Measurements from ENCODE around the gene AMPD3. TPM values are rescaled to one million over a fixed set of nuclear protein-coding genes. Genes with fewer than 3 reads are reported as not detected.

AMPD3 gene
- total and polyA plus RNA-seq, 2 donors (not counting 3 experiments of a cell fraction or from before 2014, with no cell fraction given): 1.4 to 2.5 TPM

DNA sequence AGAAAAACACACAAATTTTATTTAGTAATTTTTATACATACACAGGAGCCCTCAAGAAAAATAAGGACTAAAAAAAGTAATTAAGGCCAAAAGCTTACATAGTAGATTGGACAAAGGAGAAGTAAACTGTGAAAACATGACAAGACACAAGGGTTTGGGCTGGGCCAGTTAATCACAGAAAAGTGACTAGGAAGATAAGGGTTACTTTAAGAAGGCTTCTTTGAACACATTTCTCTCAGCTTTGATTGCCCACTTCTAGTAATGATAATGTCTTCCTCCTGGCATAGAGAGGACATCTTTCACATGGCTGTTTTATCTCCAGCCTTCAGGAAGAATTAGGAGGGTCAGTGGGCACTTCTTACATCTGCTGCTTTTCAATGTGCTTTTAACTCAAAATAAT is 82.5 kb downstream of the AMPD3 start:
- Histone ChIP-seq H3K36me3 (ENCODE audit: control insufficient read depth in 2 of 2, extremely low read depth in 1 of 2, insufficient read depth in 2 of 2, low read length in 2 of 2) (peaks cover 0 to 5% of the 10 kb centered on the region in 2 experiments), H3K9ac (replicated peaks; ENCODE audit: extremely low read depth, insufficient read depth, low read length) (no peak overlapping the region), H3K4me1 (ENCODE audit: control insufficient read depth, extremely low read depth, insufficient read depth, low read length) (peaks cover 10% of the 10 kb centered on the region), H2AFZ (ENCODE audit: low read depth, low read length) (no peak overlapping the region), H3K4me2 (ENCODE audit: insufficient read depth, low read length) (no peak overlapping the region), H4K20me1 (replicated peaks; ENCODE audit: control insufficient read depth, extremely low read depth, insufficient read depth, low read length) (no peaks in the 10 kb centered on the region), H3K27ac (ENCODE audit: insufficient read depth, low read depth, low read length) (no peak overlapping the region), H3K9me1 (replicated peaks; ENCODE audit: control insufficient read depth, extremely low read depth, insufficient read depth, low read length) (no peaks in the 10 kb centered on the region), H3K79me2 (ENCODE audit: control insufficient read depth, insufficient read depth, low read length) (peaks cover 16% of the 10 kb centered on the region), H3K27me3 (ENCODE audit: control insufficient read depth in 2 of 2, insufficient read depth in 2 of 2, low read length in 2 of 2) (no peaks in the 10 kb centered on the region), H3K9me3 (replicated peaks; ENCODE audit: control insufficient read depth, insufficient read depth, low read length) (no peaks in the 10 kb centered on the region), H3K4me3 (replicated peaks in 1 of 3; ENCODE audit: insufficient read depth in 1 of 3, low read depth in 1 of 3, low read length in 3 of 3) (no peak overlapping the region)
- dilution Hi-C loops (cut with MboI; ENCODE audit: extremely low pct_ligation_motif_present, low sequenced_read_pairs) (no loop called here), intact Hi-C loops (cut with micrococcal nuclease) (no loop called here)
- no TSS peak for BruUV-seq (replicated peaks)
- FAIRE-seq (no peak), DNase-seq (ENCODE audit: low read depth, low spot score) (no peak)
- TF ChIP-seq POLR2A (IDR thresholded peaks at IDR 0.05; ENCODE audit: low read depth, low read length): no peak
- no peak for TF ChIP-seq JUN (IDR thresholded peaks at IDR 0.05; ENCODE audit: borderline replicate concordance, insufficient read depth, insufficient read length, low read depth)
- TF ChIP-seq, protein P1, sequence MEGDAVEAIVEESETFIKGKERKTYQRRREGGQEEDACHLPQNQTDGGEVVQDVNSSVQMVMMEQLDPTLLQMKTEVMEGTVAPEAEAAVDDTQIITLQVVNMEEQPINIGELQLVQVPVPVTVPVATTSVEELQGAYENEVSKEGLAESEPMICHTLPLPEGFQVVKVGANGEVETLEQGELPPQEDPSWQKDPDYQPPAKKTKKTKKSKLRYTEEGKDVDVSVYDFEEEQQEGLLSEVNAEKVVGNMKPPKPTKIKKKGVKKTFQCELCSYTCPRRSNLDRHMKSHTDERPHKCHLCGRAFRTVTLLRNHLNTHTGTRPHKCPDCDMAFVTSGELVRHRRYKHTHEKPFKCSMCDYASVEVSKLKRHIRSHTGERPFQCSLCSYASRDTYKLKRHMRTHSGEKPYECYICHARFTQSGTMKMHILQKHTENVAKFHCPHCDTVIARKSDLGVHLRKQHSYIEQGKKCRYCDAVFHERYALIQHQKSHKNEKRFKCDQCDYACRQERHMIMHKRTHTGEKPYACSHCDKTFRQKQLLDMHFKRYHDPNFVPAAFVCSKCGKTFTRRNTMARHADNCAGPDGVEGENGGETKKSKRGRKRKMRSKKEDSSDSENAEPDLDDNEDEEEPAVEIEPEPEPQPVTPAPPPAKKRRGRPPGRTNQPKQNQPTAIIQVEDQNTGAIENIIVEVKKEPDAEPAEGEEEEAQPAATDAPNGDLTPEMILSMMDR (IDR thresholded peaks at IDR 0.05; ENCODE audit: extremely low read depth in 1 of 2, insufficient read depth in 1 of 2, low read depth in 1 of 2, low read length in 2 of 2): no peak
- no peak for TF ChIP-seq FOS (IDR thresholded peaks at IDR 0.05; ENCODE audit: borderline replicate concordance, insufficient read depth, low read length)
- no peak for TF ChIP-seq GATA2 (IDR thresholded peaks at IDR 0.05; ENCODE audit: insufficient read depth, insufficient read length, low read depth, low read length)
- no peak for TF ChIP-seq MYC (IDR thresholded peaks at IDR 0.05; ENCODE audit: low read depth, low read length)
- no peak for TF ChIP-seq POLR2AphosphoS5 (IDR thresholded peaks at IDR 0.05; ENCODE audit: insufficient read depth, low read depth, low read length)
- no peak for TF ChIP-seq EZH2 (IDR thresholded peaks at IDR 0.05; ENCODE audit: borderline replicate concordance, low read depth, low read length, severe bottlenecking)
- TF ChIP-seq MAX (IDR thresholded peaks at IDR 0.05; ENCODE audit: insufficient read depth, insufficient read length): no peak
- ChIA-PET CTCF (interaction anchor here (1.3 kb wide), 1 partner anchor 171 kb away, joined by 3 read pairs; no protein-coding TSS in a partner anchor), POLR2A (no interaction called here)

Measured in endothelial cell of umbilical vein (primary cell).